Measurements from ENCODE around the gene ADCY5. TPM values are rescaled to one million over a fixed set of nuclear protein-coding genes. Genes with fewer than 3 reads are reported as not detected.
A peak's percentile ranks its signal among the peaks of the same experiment; 100 is the strongest.

The ADCY5 gene
- total RNA-seq, 4 donors from 2014 or later, result 119 to 251 (median 185) TPM

- peak overlapping the region; percentile 43 to 86 (median 79) for H3K27ac ChIP-seq
- no peak overlapping the region for H3K4me3 ChIP-seq
- no peaks in the 10 kb centered on the region for H3K9me3 ChIP-seq
- no peak for TF ChIP-seq POLR2A (IDR thresholded peaks at IDR 0.05)
- H3K4me1 ChIP-seq, result peaks cover 0 to 99% (median 33%) of the 10 kb centered on the region in 3 donors
- ATAC-seq, result no peak
- no peaks in the 10 kb centered on the region for H3K36me3 ChIP-seq
- WGBS, 2 donors (ENCODE audit: low coverage in 1 of 2), result 71 to 77% methylated on average over 5 to 9 of the region's 15 CpGs
- no peaks in the 10 kb centered on the region for H3K27me3 ChIP-seq
These were observed 99.1 kb downstream of the ADCY5 start for GRCh38 chr3:123349566-123350435.

- no peak for ATAC-seq
- WGBS, 2 donors (ENCODE audit: low coverage in 1 of 2), result 71 to 75% methylated on average over 9 of the region's 9 CpGs
- Histone ChIP-seq H3K4me3 (no peak overlapping the region), H3K4me1 (peaks cover 0 to 100% (median 33%) of the 10 kb centered on the region in 3 donors), H3K36me3 (no peaks in the 10 kb centered on the region), H3K27me3 (no peaks in the 10 kb centered on the region), H3K27ac (peak overlapping the region; percentile 43 to 86 (median 79)), H3K9me3 (no peaks in the 10 kb centered on the region)
- TF ChIP-seq POLR2AphosphoS5 (IDR thresholded peaks at IDR 0.05), result no peak
- TF ChIP-seq CTCF (IDR thresholded peaks at IDR 0.05), result no peak
- TF ChIP-seq EP300 (IDR thresholded peaks at IDR 0.05), result no peak
- no peak for TF ChIP-seq POLR2A (IDR thresholded peaks at IDR 0.05)
These were observed 99.7 kb downstream of the ADCY5 start for GRCh38 chr3:123349201-123349535.

GRCh38 chr3:123348471-123349200 lies 100.3 kb downstream of the ADCY5 start:
- no peak for TF ChIP-seq POLR2A (IDR thresholded peaks at IDR 0.05)
- TF ChIP-seq CTCF (IDR thresholded peaks at IDR 0.05), result no peak
- no peak for TF ChIP-seq EP300 (IDR thresholded peaks at IDR 0.05)
- no peak for TF ChIP-seq POLR2AphosphoS5 (IDR thresholded peaks at IDR 0.05)
- Histone ChIP-seq H3K4me1 (peaks cover 0 to 100% (median 36%) of the 10 kb centered on the region in 3 donors), H3K27ac (peak overlapping the region; percentile 43 to 86 (median 79))

GRCh38 chr3:123347691-123348264 lies 101.1 kb downstream of the ADCY5 start:
- TF ChIP-seq POLR2A (IDR thresholded peaks at IDR 0.05), result no peak
- TF ChIP-seq CTCF (IDR thresholded peaks at IDR 0.05), result no peak
- no peak for TF ChIP-seq POLR2AphosphoS5 (IDR thresholded peaks at IDR 0.05)
- TF ChIP-seq EP300 (IDR thresholded peaks at IDR 0.05), result no peak
- Histone ChIP-seq H3K36me3 (no peaks in the 10 kb centered on the region), H3K9me3 (no peaks in the 10 kb centered on the region), H3K27ac (peak overlapping the region in 3 of 4 donors; percentile 78 to 86 (median 80)), H3K4me3 (no peak overlapping the region), H3K4me1 (peaks cover 0 to 100% (median 34%) of the 10 kb centered on the region in 3 donors), H3K27me3 (no peaks in the 10 kb centered on the region)
- ATAC-seq, result no peak
- 50 to 73% methylated on average over 1 to 11 of the region's 15 CpGs for WGBS, 2 donors (ENCODE audit: low coverage in 1 of 2)

More at GRCh38 chr3:123348471-123349200, 100.3 kb downstream of the ADCY5 start:
- H3K36me3 ChIP-seq, result no peaks in the 10 kb centered on the region
- ATAC-seq, result no peak
- 80 to 84% methylated on average over 8 to 12 of the region's 12 CpGs for WGBS, 2 donors (ENCODE audit: low coverage in 1 of 2)
- no peaks in the 10 kb centered on the region for H3K27me3 ChIP-seq
- H3K9me3 ChIP-seq, result no peaks in the 10 kb centered on the region
- no peak overlapping the region for H3K4me3 ChIP-seq

- Histone ChIP-seq H3K36me3 (no peaks in the 10 kb centered on the region), H3K27me3 (no peaks in the 10 kb centered on the region), H3K27ac (peak overlapping the region; percentile 11 to 86 (median 79)), H3K9me3 (no peaks in the 10 kb centered on the region), H3K4me1 (peaks cover 0 to 100% (median 33%) of the 10 kb centered on the region in 3 donors), H3K4me3 (no peak overlapping the region)
- TF ChIP-seq CTCF (IDR thresholded peaks at IDR 0.05) (no peak), POLR2A (IDR thresholded peaks at IDR 0.05) (no peak), POLR2AphosphoS5 (IDR thresholded peaks at IDR 0.05) (no peak), EP300 (IDR thresholded peaks at IDR 0.05) (no peak)
- 34 to 58% methylated on average over 2 to 4 of the region's 4 CpGs for WGBS, 2 donors (ENCODE audit: low coverage in 1 of 2)
- no peak for ATAC-seq
These were observed 101.7 kb downstream of the ADCY5 start for GRCh38 chr3:123347205-123347604.
